Cardiac fibroblast (primary cell): ENCODE data around the gene PRRX1.
A peak's percentile ranks its signal among the peaks of the same experiment; 100 is the strongest.

Experiments used
- DNase-seq, 2 donors: peaks; one replicate each; pipeline versions ENCODE4 v3.0.0 to v3.0.0-alpha.2; 2010; ENCODE audit warnings: low read depth in 2 of 2
- H3K4me3 ChIP-seq, 2 donors: replicated peaks in 1 of 2; 1 replicate in 1 of 2; 2 replicates in 1 of 2; pipeline ENCODE4 v1.5.1; 2011; ENCODE audit warnings: low read depth in 2 of 2, low read length in 2 of 2, mild to moderate bottlenecking in 2 of 2, moderate library complexity in 1 of 2
- TF ChIP-seq, protein P1 (sequence below): IDR thresholded peaks from one replicate; pipeline ENCODE4 v1.5.1; 2011; ENCODE audit warnings: low read depth, mild to moderate bottlenecking, low read length, inconsistent platforms

Gene PRRX1

DNA sequence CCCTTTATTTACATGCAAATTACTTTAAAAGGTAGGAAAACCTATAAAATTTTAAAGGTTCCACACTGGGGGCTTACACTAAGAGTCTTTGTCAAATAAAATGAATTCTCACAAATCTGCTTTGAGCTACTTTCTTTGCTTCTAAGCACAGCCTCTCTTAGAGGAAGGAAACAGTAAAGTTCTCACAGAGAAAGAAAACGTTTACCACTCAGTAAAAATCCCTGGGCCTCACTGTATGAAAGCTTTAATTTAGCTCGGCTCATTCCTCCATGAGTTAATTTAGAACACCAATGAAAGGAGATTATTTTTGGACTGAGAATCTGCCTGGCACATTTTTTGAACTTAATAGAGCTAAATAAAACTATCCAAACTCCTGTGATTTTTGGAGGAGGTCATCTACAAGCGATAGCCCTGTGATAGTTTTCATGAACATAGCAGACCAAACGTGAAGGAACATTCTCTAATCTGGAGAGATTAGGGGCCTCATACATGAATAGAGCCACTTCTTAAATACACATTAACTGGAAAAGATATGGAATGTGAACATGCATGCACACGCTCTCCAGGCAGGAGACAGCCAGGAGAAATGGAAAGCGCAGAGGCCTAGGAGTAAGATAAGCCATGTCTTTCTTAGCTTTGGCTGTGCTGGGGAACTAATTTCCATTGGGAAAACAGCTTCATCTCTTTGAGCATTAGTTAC is 32.8 kb downstream of the PRRX1 start:
- DNase-seq = peak in 1 of 2 donors; percentile 45
- no peak overlapping the region for H3K4me3 ChIP-seq
- TF ChIP-seq, protein P1, sequence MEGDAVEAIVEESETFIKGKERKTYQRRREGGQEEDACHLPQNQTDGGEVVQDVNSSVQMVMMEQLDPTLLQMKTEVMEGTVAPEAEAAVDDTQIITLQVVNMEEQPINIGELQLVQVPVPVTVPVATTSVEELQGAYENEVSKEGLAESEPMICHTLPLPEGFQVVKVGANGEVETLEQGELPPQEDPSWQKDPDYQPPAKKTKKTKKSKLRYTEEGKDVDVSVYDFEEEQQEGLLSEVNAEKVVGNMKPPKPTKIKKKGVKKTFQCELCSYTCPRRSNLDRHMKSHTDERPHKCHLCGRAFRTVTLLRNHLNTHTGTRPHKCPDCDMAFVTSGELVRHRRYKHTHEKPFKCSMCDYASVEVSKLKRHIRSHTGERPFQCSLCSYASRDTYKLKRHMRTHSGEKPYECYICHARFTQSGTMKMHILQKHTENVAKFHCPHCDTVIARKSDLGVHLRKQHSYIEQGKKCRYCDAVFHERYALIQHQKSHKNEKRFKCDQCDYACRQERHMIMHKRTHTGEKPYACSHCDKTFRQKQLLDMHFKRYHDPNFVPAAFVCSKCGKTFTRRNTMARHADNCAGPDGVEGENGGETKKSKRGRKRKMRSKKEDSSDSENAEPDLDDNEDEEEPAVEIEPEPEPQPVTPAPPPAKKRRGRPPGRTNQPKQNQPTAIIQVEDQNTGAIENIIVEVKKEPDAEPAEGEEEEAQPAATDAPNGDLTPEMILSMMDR = no peak

DNA sequence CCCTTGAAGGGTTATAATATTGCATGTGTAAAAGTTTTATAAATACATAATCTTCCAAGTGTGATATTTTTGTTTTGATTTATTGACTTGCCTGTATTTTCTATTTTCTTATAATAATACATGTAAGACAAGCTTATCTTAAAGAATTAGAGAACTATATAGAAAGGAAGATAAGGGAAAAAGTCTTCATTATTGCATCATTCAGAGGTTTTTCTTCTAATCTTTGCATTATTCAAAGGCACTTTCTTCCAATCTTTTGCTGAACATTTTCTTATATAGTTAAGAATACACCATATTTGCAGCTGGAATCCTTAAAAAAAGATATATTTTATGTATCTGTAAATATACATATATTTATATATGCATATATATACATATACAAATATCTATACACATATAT is 33.4 kb downstream of the PRRX1 start:
- DNase-seq = no peak
- TF ChIP-seq, protein P1 = no peak
- no peak overlapping the region for H3K4me3 ChIP-seq

DNA sequence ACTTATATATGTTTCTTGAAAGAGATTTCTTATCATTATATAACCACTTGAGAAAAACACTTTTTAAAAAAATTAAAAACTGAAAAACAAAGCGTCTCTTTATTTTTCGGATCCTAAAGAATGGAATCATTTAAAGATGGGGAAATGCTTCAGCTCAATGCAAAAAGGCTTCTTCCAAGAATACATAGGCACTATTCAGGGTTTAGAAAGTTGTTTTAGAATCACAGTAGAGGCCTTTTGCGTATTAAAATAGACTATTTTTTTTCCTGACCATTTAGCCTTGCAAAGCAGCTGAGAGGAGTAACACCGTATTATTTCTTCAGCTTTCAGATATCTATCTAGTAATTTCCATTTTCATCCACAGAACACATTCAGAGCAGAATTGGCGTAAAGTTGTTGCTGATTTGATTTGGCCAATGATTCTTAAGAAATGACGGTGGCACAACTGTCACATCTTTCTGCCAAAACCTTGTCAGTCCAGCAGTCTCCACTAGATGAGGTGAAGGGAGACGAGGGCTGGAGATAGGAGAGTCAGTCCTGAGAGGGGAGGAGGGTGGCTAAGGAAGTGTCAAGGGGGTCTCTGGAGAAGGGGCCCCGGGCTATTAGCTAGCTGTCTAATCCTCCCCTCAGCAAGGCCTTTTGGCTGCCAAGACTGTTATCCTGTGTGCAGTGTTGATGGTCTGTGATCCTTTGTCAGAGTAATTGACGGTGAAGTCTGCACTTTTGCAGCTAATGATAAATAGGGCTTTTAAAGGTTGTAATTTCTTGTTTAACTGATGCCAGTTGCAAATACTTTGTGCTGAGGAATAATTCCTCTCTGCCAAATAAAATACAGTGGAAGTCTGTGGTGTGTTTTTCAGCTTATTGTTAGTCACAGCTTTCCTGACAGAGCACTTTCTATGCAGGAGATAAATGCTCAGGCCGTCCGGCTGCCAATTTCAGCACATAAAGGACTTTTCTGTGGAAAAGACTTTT is 34.7 kb downstream of the PRRX1 start:
- TF ChIP-seq, protein P1 = no peak
- DNase-seq = peak; percentile 77 to 84
- no peak overlapping the region for H3K4me3 ChIP-seq

DNA sequence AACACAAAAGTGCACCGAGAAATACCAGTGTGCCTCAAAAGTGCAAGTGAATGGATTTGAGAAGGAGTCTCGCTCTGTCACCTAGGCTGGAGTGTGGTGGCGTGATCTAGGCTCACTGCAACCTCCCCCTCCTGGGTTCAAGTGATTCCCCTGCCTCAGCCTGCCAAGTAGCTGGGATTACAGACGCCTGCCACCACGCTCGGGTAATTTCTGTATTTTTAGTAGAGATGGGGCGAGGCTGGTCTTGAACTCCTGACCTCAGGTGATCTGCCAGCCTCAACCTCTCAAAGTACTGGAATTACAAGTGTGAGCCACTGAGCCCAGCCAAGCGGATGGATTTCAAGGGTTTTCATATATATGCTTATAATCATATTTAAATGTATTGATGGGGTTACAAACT is 35.8 kb downstream of the PRRX1 start:
- no peak overlapping the region for H3K4me3 ChIP-seq
- no peak for DNase-seq
- TF ChIP-seq, protein P1 = no peak

DNA sequence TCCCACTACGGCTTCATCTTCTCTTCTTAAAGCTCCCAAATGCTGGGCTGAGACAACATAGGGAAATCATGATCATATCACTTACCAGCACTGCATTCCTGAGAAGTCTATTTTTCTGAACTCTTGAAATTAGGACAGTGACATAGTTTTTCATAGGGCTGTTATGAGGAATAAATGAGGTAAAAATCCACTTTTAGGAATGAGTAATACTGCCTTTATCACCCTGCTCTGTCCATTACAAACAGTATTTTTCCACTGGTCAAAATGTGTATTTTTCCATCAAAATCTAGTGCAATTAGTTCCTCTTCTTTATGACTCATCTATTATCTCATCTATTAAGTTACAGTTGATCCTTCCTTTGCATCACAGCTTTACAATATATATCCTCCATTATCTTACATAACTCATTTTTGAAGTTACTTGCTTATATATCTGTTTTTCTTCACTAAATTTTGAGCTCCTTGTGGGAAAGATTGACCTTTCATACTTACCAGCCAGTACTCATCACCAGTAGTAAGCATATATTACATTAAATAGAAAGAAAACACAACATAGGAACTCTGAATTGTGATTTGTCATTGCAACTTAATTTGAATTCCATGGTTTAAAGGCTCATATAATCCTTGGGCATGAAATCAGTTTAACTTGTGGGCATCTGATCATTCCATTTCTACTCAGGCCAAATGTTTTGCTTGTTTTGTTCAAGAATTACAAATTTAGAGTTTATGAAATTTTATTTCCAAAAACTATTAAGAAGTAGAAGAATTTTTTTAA is 37.1 kb downstream of the PRRX1 start:
- no peak overlapping the region for H3K4me3 ChIP-seq

DNA sequence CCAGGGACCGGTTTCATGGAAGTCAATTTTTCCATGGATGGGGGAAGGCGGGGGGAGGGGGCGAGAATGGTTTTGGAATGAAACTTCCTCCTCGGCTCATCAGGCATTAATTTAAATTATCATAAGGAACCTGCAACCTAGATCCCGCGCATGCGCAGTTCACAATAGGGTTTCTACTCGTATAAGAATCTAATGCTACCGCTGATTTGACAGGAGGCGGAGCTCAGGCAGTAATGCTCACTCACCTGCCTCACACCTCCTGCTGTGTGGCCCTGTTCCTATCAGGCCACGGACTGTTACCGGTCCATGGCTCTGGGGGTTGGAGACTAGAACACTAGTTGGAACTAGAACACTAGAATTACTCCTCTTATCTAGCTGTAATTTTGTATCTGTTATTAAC is 38.0 kb downstream of the PRRX1 start:
- no peak for DNase-seq
- no peak overlapping the region for H3K4me3 ChIP-seq
- TF ChIP-seq, protein P1 = no peak

More for the DNA sequence above, 37.1 kb downstream of the PRRX1 start:
- TF ChIP-seq, protein P1 = no peak
- DNase-seq = peak; percentile 53 to 61
